Suprapubic skin (tissue), 4 donors: Measurements from ENCODE around the gene KIF11. TPM values are rescaled to one million over a fixed set of nuclear protein-coding genes. Genes with fewer than 3 reads are reported as not detected.
A peak's percentile ranks its signal among the peaks of the same experiment; 100 is the strongest.

ENCODE experiments used
- DNase-seq, 2 donors: peaks; one replicate each; pipeline ENCODE4 v3.0.0-alpha.2; 2019; ENCODE audit warnings: low spot score in 2 of 2
- H3K27ac ChIP-seq: fragments of 200-600 bp; sonication (generic); one replicate; pipeline ENCODE4 v1.5.1; 2019
- H3K27me3 ChIP-seq: fragments of 200-600 bp; sonication (generic); one replicate; pipeline ENCODE4 v1.5.1; 2019
- H3K36me3 ChIP-seq: fragments of 200-600 bp; sonication (generic); one replicate; pipeline ENCODE4 v1.5.1; 2019
- H3K4me1 ChIP-seq: fragments of 200-600 bp; sonication (generic); one replicate; pipeline ENCODE4 v1.5.1; 2019
- H3K4me3 ChIP-seq: fragments of 200-600 bp; sonication (generic); one replicate; pipeline ENCODE4 v1.5.1; 2019; ENCODE audit warnings: mild to moderate bottlenecking
- H3K9me3 ChIP-seq: fragments of 200-600 bp; sonication (generic); one replicate; pipeline ENCODE4 v1.5.1; 2019
- CTCF ChIP-seq, 2 donors: fragments of 200-600 bp in 1 of 2; fragments of 450-650 bp in 1 of 2; sonication (generic) in 1 of 2; IDR thresholded peaks; one replicate each; pipeline ENCODE4 v1.5.1; 2016 to 2019; ENCODE audit warnings: antibody characterized with exemption in 2 of 2, mild to moderate bottlenecking in 1 of 2, moderate library complexity in 1 of 2
- EP300 ChIP-seq: sonication (generic); formaldehyde crosslinking; IDR thresholded peaks from one replicate; pipeline ENCODE4 v1.6.1; 2017; ENCODE audit warnings: antibody characterized with exemption
- POLR2A ChIP-seq, 2 donors: fragments of 450-650 bp; IDR thresholded peaks; one replicate each; pipeline ENCODE4 v1.6.1; 2017; ENCODE audit warnings: antibody characterized with exemption in 2 of 2, mild to moderate bottlenecking in 2 of 2, moderate library complexity in 2 of 2
- POLR2AphosphoS5 ChIP-seq, 3 donors: sonication (generic); formaldehyde crosslinking; IDR thresholded peaks; one replicate each; pipeline ENCODE4 v1.6.1; 2017; ENCODE audit warnings: antibody characterized with exemption in 3 of 3
- WGBS: methylation state at CpG from one replicate; pipeline ENCODE4 v1.1.5; 2018; 5-methylcytosine and 5-hydroxymethylcytosine counted together
- total RNA-seq, 4 donors: library from RNA; depleted of rRNA; stranded (reverse); fragments of >200 nt; gene quantifications; one replicate each; pipeline ENCODE4 v1.1.0, GENCODE V29; 2016

Gene KIF11
- total RNA-seq, 4 donors from 2014 or later, result 3.1 to 5.4 (median 4.1) TPM

- Histone ChIP-seq H3K27ac (no peak overlapping the region), H3K4me3 (no peak overlapping the region), H3K4me1 (peaks cover 29% of the 10 kb centered on the region), H3K27me3 (peaks cover 88% of the 10 kb centered on the region), H3K9me3 (no peaks in the 10 kb centered on the region), H3K36me3 (no peaks in the 10 kb centered on the region)
- TF ChIP-seq POLR2A (IDR thresholded peaks at IDR 0.05), result no peak
- no peak for DNase-seq
- 59% methylated on average over 1 of the region's 1 CpG for WGBS
Measured at GRCh38 chr10:92693534-92693893, 100.6 kb downstream of the KIF11 start.

GRCh38 chr10:92695679-92696605, 103.0 kb downstream of the KIF11 start:
- Histone ChIP-seq H3K36me3 (no peaks in the 10 kb centered on the region), H3K4me3 (no peak overlapping the region), H3K27me3 (peaks cover 86% of the 10 kb centered on the region), H3K27ac (no peak overlapping the region), H3K4me1 (peaks cover 15% of the 10 kb centered on the region), H3K9me3 (no peaks in the 10 kb centered on the region)
- no peak for DNase-seq
- 22% methylated on average over 42 of the region's 61 CpGs for WGBS
- TF ChIP-seq EP300 (no peak), CTCF (IDR thresholded peaks at IDR 0.05) (no peak), POLR2A (IDR thresholded peaks at IDR 0.05) (no peak)

GRCh38 chr10:92696606-92697383, 103.9 kb downstream of the KIF11 start:
- Histone ChIP-seq H3K4me1 (peaks cover 15% of the 10 kb centered on the region), H3K4me3 (no peak overlapping the region), H3K27ac (no peak overlapping the region), H3K36me3 (no peaks in the 10 kb centered on the region), H3K9me3 (no peaks in the 10 kb centered on the region), H3K27me3 (peaks cover 83% of the 10 kb centered on the region)
- 79% methylated on average over 7 of the region's 7 CpGs for WGBS
- TF ChIP-seq POLR2AphosphoS5 (IDR thresholded peaks at IDR 0.05), result no peak
- no peak for TF ChIP-seq CTCF (IDR thresholded peaks at IDR 0.05)
- TF ChIP-seq EP300, result no peak
- no peak for TF ChIP-seq POLR2A (IDR thresholded peaks at IDR 0.05)
- no peak for DNase-seq

GRCh38 chr10:92697663-92698511, 105.0 kb downstream of the KIF11 start:
- Histone ChIP-seq H3K27me3 (peaks cover 73% of the 10 kb centered on the region), H3K9me3 (no peaks in the 10 kb centered on the region), H3K27ac (no peak overlapping the region), H3K36me3 (no peaks in the 10 kb centered on the region), H3K4me1 (peaks cover 7% of the 10 kb centered on the region), H3K4me3 (no peak overlapping the region)
- 70% methylated on average over 7 of the region's 7 CpGs for WGBS
- TF ChIP-seq POLR2A (IDR thresholded peaks at IDR 0.05) (no peak), EP300 (no peak), POLR2AphosphoS5 (IDR thresholded peaks at IDR 0.05) (no peak), CTCF (IDR thresholded peaks at IDR 0.05) (no peak)
- no peak for DNase-seq

GRCh38 chr10:92699193-92699517, 106.2 kb downstream of the KIF11 start:
- 6% methylated on average over 3 of the region's 3 CpGs for WGBS
- Histone ChIP-seq H3K9me3 (no peaks in the 10 kb centered on the region), H3K4me1 (peaks cover 7% of the 10 kb centered on the region), H3K27ac (no peak overlapping the region), H3K36me3 (no peaks in the 10 kb centered on the region), H3K27me3 (peaks cover 66% of the 10 kb centered on the region), H3K4me3 (peak overlapping the region; percentile 33)
- DNase-seq, result no peak
- TF ChIP-seq POLR2A (IDR thresholded peaks at IDR 0.05) (no peak), CTCF (IDR thresholded peaks at IDR 0.05) (no peak), POLR2AphosphoS5 (IDR thresholded peaks at IDR 0.05) (no peak), EP300 (no peak)
